Loucy (cell line): ENCODE results near the gene SPEG.

Source experiments
- H2AFZ ChIP-seq: fragments of 200-600 bp; sonication (generic); 2 replicates; pipeline ENCODE4 v1.6.0; 2016; ENCODE audit warnings: antibody characterized with exemption, mild to moderate bottlenecking, low read length, moderate library complexity
- H3F3A ChIP-seq: fragments of 200-600 bp; 2 replicates; pipeline ENCODE4 v1.6.0; 2016; ENCODE audit warnings: antibody characterized with exemption, low read depth, mild to moderate bottlenecking
- H3K27me3 ChIP-seq: fragments of 200-600 bp; sonication (generic); 2 replicates; pipeline ENCODE4 v1.6.1; 2014; ENCODE audit warnings: low read length, mild to moderate bottlenecking; ENCODE audit not compliant: insufficient read depth, poor library complexity, severe bottlenecking
- H3K36me3 ChIP-seq: fragments of 200-600 bp; sonication (generic); 2 replicates; pipeline ENCODE4 v1.6.1; 2016; ENCODE audit warnings: low read length; ENCODE audit not compliant: insufficient read depth
- H3K4me1 ChIP-seq: fragments of 200-600 bp; sonication (generic); 2 replicates; pipeline ENCODE4 v1.5.1; 2014; ENCODE audit warnings: low read length, mild to moderate bottlenecking; ENCODE audit not compliant: insufficient read depth, poor library complexity, severe bottlenecking
- H3K4me2 ChIP-seq: fragments of 200-600 bp; sonication (generic); 2 replicates; pipeline ENCODE4 v1.6.0; 2014; ENCODE audit warnings: antibody characterized with exemption, low read length, low read depth, mild to moderate bottlenecking; ENCODE audit not compliant: poor library complexity, severe bottlenecking
- H3K4me3 ChIP-seq: fragments of 200-600 bp; sonication (generic); 2 replicates; pipeline ENCODE4 v1.5.1; 2014; ENCODE audit warnings: low read length, mild to moderate bottlenecking, mixed read lengths; ENCODE audit not compliant: poor library complexity, severe bottlenecking
- H3K79me2 ChIP-seq: fragments of 200-600 bp; sonication (generic); 2 replicates; pipeline ENCODE4 v1.6.1; 2014; ENCODE audit warnings: low read length; ENCODE audit not compliant: insufficient read depth
- H3K9ac ChIP-seq: fragments of 200-600 bp; sonication (generic); 2 replicates; pipeline ENCODE4 v1.6.0; 2014; ENCODE audit warnings: mild to moderate bottlenecking, low read depth, low read length, moderate library complexity; ENCODE audit not compliant: poor library complexity, severe bottlenecking
- H3K9me2 ChIP-seq: fragments of 200-600 bp; sonication (generic); replicated peaks from 2 replicates; pipeline ENCODE4 v1.6.1; 2016; ENCODE audit warnings: low read depth, low read length, mixed read lengths
- H3K9me3 ChIP-seq: fragments of 200-600 bp; sonication (generic); 2 replicates; pipeline ENCODE4 v1.6.1; 2014; ENCODE audit warnings: mild to moderate bottlenecking, antibody characterized with exemption, low read length, low read depth; ENCODE audit not compliant: insufficient read depth
- H4K20me1 ChIP-seq: fragments of 200-600 bp; sonication (generic); 2 replicates; pipeline ENCODE4 v1.6.0; 2014; ENCODE audit warnings: antibody characterized with exemption, low read length, mild to moderate bottlenecking; ENCODE audit not compliant: insufficient read depth, poor library complexity, severe bottlenecking
- EZH2phosphoT487 ChIP-seq: fragments of 200-600 bp; IDR thresholded peaks from 2 replicates; pipeline ENCODE4 v1.6.1; 2018; ENCODE audit warnings: antibody characterized with exemption, mild to moderate bottlenecking, moderate library complexity, borderline replicate concordance
- TF ChIP-seq, protein P1 (sequence below): fragments of 200-600 bp; sonication (generic); conservative IDR thresholded peaks from 2 replicates; pipeline ENCODE4 v1.5.1; 2014; ENCODE audit warnings: mild to moderate bottlenecking, antibody characterized with exemption, low read length

The SPEG gene

DNA sequence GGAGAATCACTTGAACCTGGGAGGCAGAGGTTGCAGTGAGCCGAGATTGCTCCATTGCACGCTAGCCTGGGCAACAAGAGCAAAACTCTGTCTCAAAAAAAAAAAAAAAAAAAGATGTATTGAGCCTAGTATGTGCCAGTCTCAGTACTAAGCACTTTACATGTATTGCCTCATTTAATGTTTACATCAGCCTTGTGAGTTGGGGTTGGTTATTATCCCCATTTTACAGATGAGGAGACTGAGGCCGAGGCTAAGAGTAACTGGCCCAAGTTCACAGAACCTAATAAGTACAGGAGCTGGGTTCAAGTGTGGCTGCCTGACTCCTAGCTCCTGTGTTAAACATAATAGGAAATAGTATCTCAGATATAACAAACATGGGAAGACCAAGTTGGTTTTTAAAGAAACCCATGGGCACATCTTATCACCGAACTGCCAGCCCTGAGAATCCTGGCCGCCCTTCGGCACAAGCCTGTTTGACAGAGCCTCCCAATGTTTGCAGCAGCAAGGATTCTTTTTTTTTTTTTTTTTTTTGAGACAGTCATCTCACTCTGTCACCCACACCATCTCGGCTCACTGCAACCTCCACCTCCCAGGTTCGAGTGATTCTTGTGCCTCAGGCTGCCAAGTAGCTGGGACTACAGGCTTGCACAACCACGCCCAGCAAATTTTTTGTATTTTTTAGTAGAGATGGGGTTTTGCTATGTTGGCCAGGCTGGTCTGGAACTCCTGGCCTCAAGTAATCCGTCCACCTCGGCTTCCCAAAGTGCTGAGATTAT lies 39.8 kb downstream of the SPEG start:
- H3K4me3 ChIP-seq, result no peak overlapping the region
- H2AFZ ChIP-seq, result no peak overlapping the region
- no peaks in the 10 kb centered on the region for H3K79me2 ChIP-seq
- no peak overlapping the region for H3K4me2 ChIP-seq
- no peaks in the 10 kb centered on the region for H3K4me1 ChIP-seq
- H3K9ac ChIP-seq, result no peak overlapping the region
- H3K9me2 ChIP-seq, result no peaks in the 10 kb centered on the region
- no peak for TF ChIP-seq EZH2phosphoT487
- TF ChIP-seq, protein P1, sequence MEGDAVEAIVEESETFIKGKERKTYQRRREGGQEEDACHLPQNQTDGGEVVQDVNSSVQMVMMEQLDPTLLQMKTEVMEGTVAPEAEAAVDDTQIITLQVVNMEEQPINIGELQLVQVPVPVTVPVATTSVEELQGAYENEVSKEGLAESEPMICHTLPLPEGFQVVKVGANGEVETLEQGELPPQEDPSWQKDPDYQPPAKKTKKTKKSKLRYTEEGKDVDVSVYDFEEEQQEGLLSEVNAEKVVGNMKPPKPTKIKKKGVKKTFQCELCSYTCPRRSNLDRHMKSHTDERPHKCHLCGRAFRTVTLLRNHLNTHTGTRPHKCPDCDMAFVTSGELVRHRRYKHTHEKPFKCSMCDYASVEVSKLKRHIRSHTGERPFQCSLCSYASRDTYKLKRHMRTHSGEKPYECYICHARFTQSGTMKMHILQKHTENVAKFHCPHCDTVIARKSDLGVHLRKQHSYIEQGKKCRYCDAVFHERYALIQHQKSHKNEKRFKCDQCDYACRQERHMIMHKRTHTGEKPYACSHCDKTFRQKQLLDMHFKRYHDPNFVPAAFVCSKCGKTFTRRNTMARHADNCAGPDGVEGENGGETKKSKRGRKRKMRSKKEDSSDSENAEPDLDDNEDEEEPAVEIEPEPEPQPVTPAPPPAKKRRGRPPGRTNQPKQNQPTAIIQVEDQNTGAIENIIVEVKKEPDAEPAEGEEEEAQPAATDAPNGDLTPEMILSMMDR, result no peak
- H4K20me1 ChIP-seq, result no peaks in the 10 kb centered on the region
- H3F3A ChIP-seq, result no peaks in the 10 kb centered on the region
- H3K36me3 ChIP-seq, result no peaks in the 10 kb centered on the region
- H3K27me3 ChIP-seq, result no peaks in the 10 kb centered on the region
- no peaks in the 10 kb centered on the region for H3K9me3 ChIP-seq

DNA sequence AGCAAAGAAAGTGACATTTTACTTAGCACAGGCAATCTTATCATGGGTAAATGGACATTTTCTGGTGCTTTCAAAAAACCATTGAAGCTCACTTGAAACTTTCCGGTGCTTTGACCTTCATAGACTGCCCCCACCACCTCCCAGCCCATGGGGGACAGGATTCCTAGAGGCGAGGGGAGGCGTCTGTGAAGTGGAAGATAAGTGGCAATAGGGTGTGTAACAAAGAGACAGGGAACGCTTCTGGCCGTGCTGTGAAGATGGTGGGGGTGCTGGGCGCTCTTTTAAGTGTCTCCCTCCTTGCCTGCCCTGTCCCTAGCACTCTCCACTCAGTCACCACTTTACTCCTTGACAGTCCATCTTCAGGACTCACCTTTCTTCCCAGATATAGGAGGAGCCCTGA lies 40.6 kb downstream of the SPEG start:
- TF ChIP-seq, protein P1, result no peak
- no peak for TF ChIP-seq EZH2phosphoT487
- Histone ChIP-seq H3K9me2 (no peaks in the 10 kb centered on the region), H3K79me2 (no peaks in the 10 kb centered on the region), H3K4me2 (no peak overlapping the region), H4K20me1 (no peaks in the 10 kb centered on the region), H3F3A (no peaks in the 10 kb centered on the region), H3K27me3 (no peaks in the 10 kb centered on the region), H2AFZ (no peak overlapping the region), H3K4me3 (no peak overlapping the region), H3K36me3 (no peaks in the 10 kb centered on the region), H3K4me1 (no peaks in the 10 kb centered on the region), H3K9ac (no peak overlapping the region), H3K9me3 (no peaks in the 10 kb centered on the region)

DNA sequence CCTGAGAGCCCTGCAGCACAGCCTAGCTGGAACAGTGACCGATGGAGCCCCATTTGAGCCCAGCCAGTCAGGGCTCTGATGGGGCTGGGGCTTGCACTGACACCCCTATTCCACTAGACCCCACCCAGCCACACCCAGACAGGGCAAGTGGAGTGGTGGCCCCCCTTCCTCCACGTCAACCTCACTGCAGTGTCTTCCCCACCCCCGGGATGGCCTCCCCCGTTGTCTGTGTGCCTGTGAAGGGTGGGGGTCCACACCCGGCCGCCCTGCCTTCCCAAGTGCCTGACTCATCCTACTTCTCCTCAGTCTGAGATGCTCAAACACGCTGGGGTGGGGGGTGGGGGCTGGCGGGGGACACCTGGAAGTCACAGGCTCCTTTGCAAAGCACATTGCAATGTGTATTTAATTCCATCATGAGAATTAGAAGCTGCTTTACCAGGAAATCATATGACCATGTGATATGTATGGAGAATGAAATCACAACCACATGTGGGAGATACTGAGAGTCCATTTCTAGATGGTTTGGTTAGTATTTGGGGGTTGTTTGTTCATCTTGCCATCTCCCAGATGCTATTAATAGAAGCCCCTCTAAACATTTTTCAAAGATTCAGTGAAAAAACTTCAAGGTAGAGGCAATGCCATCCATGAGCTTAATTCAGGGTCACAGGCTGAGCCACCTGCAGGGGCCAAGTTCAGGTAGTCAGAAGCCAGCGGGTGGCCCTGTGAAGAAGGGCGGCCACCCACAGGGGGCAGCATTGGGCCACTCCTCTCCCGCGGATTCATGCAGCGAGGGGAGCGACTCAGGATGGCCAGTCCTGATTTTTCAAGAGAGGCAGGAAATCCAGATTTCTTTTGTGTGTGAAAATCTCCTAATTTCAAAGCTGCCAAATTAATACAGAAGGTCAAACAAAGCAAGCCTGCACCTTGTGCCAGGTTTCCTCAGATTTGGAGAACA lies 41.3 kb downstream of the SPEG start:
- Histone ChIP-seq H3K79me2 (no peaks in the 10 kb centered on the region), H4K20me1 (no peaks in the 10 kb centered on the region), H3K36me3 (no peaks in the 10 kb centered on the region), H3K27me3 (no peaks in the 10 kb centered on the region), H3K9ac (no peak overlapping the region), H2AFZ (no peak overlapping the region), H3F3A (no peaks in the 10 kb centered on the region), H3K4me1 (no peaks in the 10 kb centered on the region), H3K9me3 (no peaks in the 10 kb centered on the region), H3K4me3 (no peak overlapping the region), H3K4me2 (no peak overlapping the region), H3K9me2 (no peaks in the 10 kb centered on the region)
- TF ChIP-seq, protein P1, result peak; percentile 90
- no peak for TF ChIP-seq EZH2phosphoT487
